HepG2 (cell line): ENCODE measurements around the gene SULT6B1. TPM values are rescaled to one million over a fixed set of nuclear protein-coding genes. Genes with fewer than 3 reads are reported as not detected.

Experiments
- ATAC-seq: fragments of 200-7000 bp; cut with Tn5 transposase; 3 replicates; pipeline ENCODE4 v1.9.1; 2020; ENCODE audit warnings: mild to moderate bottlenecking, moderate library complexity
- BruUV-seq: library from RNA; stranded (reverse); fragments of 400-500 nt; replicated peaks from 2 replicates; lab custom pipeline; 2021; lab: Mats Ljungman, UMichigan
- CTCF ChIA-PET: fragments of 300-600 bp; formaldehyde crosslinking; extraction: SDS; loops from one replicate; lab custom pipeline; 2021; ENCODE audit warnings: low total read pairs, inconsistent platforms, low intra/inter-chr PET ratio; lab: Yijun Ruan, JAX
- POLR2A ChIA-PET: fragments of 350-600 bp; sonication (Branson Sonifier 250); formaldehyde crosslinking; loops from one replicate; lab custom pipeline; 2020; ENCODE audit warnings: antibody characterized with exemption, inconsistent platforms; lab: Yijun Ruan, JAX
- DNase-seq: peaks from one replicate; pipeline ENCODE4 v3.0.0-alpha.2; 2015; ENCODE audit warnings: low spot score
- FAIRE-seq: peaks from 3 replicates; lab custom pipeline; 2011; peaks lifted over from hg19 to GRCh38; lab: Jason Lieb, UNC
- H2AFZ ChIP-seq: one replicate; pipeline ENCODE4 v1.6.1; 2011; ENCODE audit warnings: low read length, inconsistent platforms
- H3K27ac ChIP-seq: fragments of 300-600 bp; 3 replicates; pipeline ENCODE4 v1.8.0; 2011; ENCODE audit warnings: mixed run types, mild to moderate bottlenecking, mixed read lengths, low read length, inconsistent platforms; ENCODE audit not compliant: insufficient read depth; ENCODE audit errors: extremely low read length
- H3K27me3 ChIP-seq, 2 experiments: fragments of 200-600 bp in 1 of 2; 2 replicates in 1 of 2; 3 replicates in 1 of 2; pipeline versions ENCODE4 v1.6.0 to v1.8.0; 2011; ENCODE audit warnings: low read length in 2 of 2, mild to moderate bottlenecking in 2 of 2, moderate library complexity in 2 of 2, inconsistent platforms in 1 of 2; ENCODE audit not compliant: insufficient read depth in 2 of 2, control insufficient read depth in 1 of 2
- H3K36me3 ChIP-seq, 2 experiments: fragments of 200-600 bp in 1 of 2; replicated peaks in 1 of 2; 2 replicates in 1 of 2; 3 replicates in 1 of 2; pipeline versions ENCODE4 v1.5.1 to v1.8.0; 2011; ENCODE audit warnings: low read length in 2 of 2, inconsistent platforms in 1 of 2; ENCODE audit not compliant: insufficient read depth in 2 of 2, control insufficient read depth in 1 of 2
- H3K4me1 ChIP-seq: 2 replicates; pipeline ENCODE4 v1.5.1; 2012; ENCODE audit warnings: low read length, inconsistent platforms; ENCODE audit not compliant: insufficient read depth
- H3K4me2 ChIP-seq: 2 replicates; pipeline ENCODE4 v1.6.0; 2011; ENCODE audit warnings: low read depth, low read length, inconsistent platforms
- H3K4me3 ChIP-seq, 3 experiments: fragments of 200-600 bp in 1 of 3; sonication (generic), shearing (Covaris generic) in 1 of 3; replicated peaks in 1 of 3; 2 replicates each; pipeline ENCODE4 v1.5.1; 2011 to 2016; ENCODE audit warnings: low read length in 3 of 3, inconsistent platforms in 2 of 3, low read depth in 2 of 3, mild to moderate bottlenecking in 2 of 3, control low read depth in 1 of 3, mixed read lengths in 1 of 3; ENCODE audit not compliant: insufficient read depth in 1 of 3
- H3K79me2 ChIP-seq: one replicate; pipeline ENCODE4 v1.6.1; 2011; ENCODE audit warnings: low read length, inconsistent platforms; ENCODE audit not compliant: insufficient read depth
- H3K9ac ChIP-seq: 2 replicates; pipeline ENCODE4 v1.6.0; 2011; ENCODE audit warnings: mild to moderate bottlenecking, low read depth, low read length, inconsistent platforms; ENCODE audit not compliant: insufficient read depth
- H3K9me3 ChIP-seq: 2 replicates; pipeline ENCODE4 v1.5.1; 2012; ENCODE audit warnings: mild to moderate bottlenecking, low read length
- H4K20me1 ChIP-seq: 2 replicates; pipeline ENCODE4 v1.6.0; 2011; ENCODE audit warnings: inconsistent platforms, mild to moderate bottlenecking, low read length, moderate library complexity; ENCODE audit not compliant: insufficient read depth
- ARID2 ChIP-seq: sonication (generic); formaldehyde crosslinking; IDR thresholded peaks from 2 replicates; pipeline ENCODE4 v1.8.1; 2022; ENCODE audit warnings: mild to moderate bottlenecking, missing genetic modification reagents, borderline replicate concordance
- CENPX ChIP-seq: sonication (generic); formaldehyde crosslinking; IDR thresholded peaks from 2 replicates; pipeline ENCODE4 v1.9.0; 2021; ENCODE audit warnings: mild to moderate bottlenecking, missing genetic modification reagents, moderate library complexity
- NR0B2 ChIP-seq: sonication (generic); formaldehyde crosslinking; IDR thresholded peaks from 2 replicates; pipeline ENCODE4 v1.4.0; 2020; ENCODE audit warnings: mild to moderate bottlenecking, missing genetic modification reagents
- SNAPC5 ChIP-seq: sonication (generic); formaldehyde crosslinking; IDR thresholded peaks from 2 replicates; pipeline ENCODE4 v1.8.1; 2023; ENCODE audit warnings: mild to moderate bottlenecking, missing genetic modification reagents, borderline replicate concordance
- ZKSCAN8 ChIP-seq: IDR thresholded peaks from 2 replicates; pipeline ENCODE4 v1.6.1; 2016; ENCODE audit warnings: borderline replicate concordance, missing genetic modification reagents, missing compliant biosample characterization
- ZNF17 ChIP-seq: sonication (generic); formaldehyde crosslinking; IDR thresholded peaks from 2 replicates; pipeline ENCODE4 v1.5.0; 2020; ENCODE audit warnings: mild to moderate bottlenecking, missing genetic modification reagents
- ZNF737 ChIP-seq: sonication (generic); formaldehyde crosslinking; IDR thresholded peaks from 2 replicates; pipeline ENCODE4 v1.5.0; 2020; ENCODE audit warnings: missing genetic modification reagents, mild to moderate bottlenecking, borderline replicate concordance
- WGBS: methylation state at CpG from one replicate; pipeline ENCODE4 v1.1.6; 2017; ENCODE audit warnings: low lambda C conversion rate; 5-methylcytosine and 5-hydroxymethylcytosine counted together
- in situ Hi-C: cut with HindIII; loops from 2 replicates; pipeline ENCODE4 v1.10.0; 2017; ENCODE audit warnings: low pct_unique_long_range_greater_than_20kb; ENCODE audit not compliant: extremely low pct_ligation_motif_present
- intact Hi-C: fragments of 100-400 bp; cut with micrococcal nuclease; formaldehyde crosslinking; loops from one replicate; pipeline ENCODE4 v1.10.0; 2022; ENCODE audit not compliant: unreplicated experiment
- polyA plus RNA-seq, 8 experiments: library from polyadenylated mRNA; depleted of rRNA in 3 of 8; stranded (reverse) in 7 of 8; unstranded in 1 of 8; fragments of >200 nt; fragmentation: Illumina TruSeq in 4 of 8; extraction: Trizol in 4 of 8; gene quantifications; 2 replicates each; pipeline versions ENCODE4 v1.2.1 to v1.2.3, GENCODE V29; 2011 to 2016; ENCODE audit warnings: low read depth in 4 of 8, missing spikeins in 1 of 8, mixed read lengths in 1 of 8; ENCODE audit not compliant: insufficient read depth in 1 of 8
- total RNA-seq, 5 experiments: library from RNA; depleted of rRNA; stranded (reverse); fragments of >200 nt; fragmentation: Illumina TruSeq; extraction: Trizol; gene quantifications; 2 replicates each; pipeline ENCODE4 v1.2.3, GENCODE V29; 2016; ENCODE audit warnings: low read depth in 1 of 5

The SULT6B1 gene
- total and polyA plus RNA-seq, 2 of the 13 experiments (the other 11 are each of a cell fraction or from before 2014, with no cell fraction given), result not detected

GRCh38 chr2:37223131-37223530 lies 34.7 kb upstream of the SULT6B1 start:
- intact Hi-C loops, result no loop called here
- WGBS, result over 99% methylated on average over 4 of the region's 4 CpGs
- no peak overlapping the region for H3K9ac ChIP-seq
- TF ChIP-seq CENPX (CRISPR knock-in tag) (no peak), SNAPC5 (no peak), NR0B2 (CRISPR knock-in tag) (no peak), ZNF737 (CRISPR knock-in tag) (no peak), ZKSCAN8 (CRISPR knock-in tag) (no peak), ARID2 (no peak)
- CTCF ChIA-PET, result no interaction called here
- peaks cover 38% of the 10 kb centered on the region for H3K4me1 ChIP-seq
- peaks cover 38% of the 10 kb centered on the region for H3K79me2 ChIP-seq
- FAIRE-seq, result no peak
- in situ Hi-C loops, result no loop called here
- no peak overlapping the region for H3K4me2 ChIP-seq
- H3K4me3 ChIP-seq, result no peak overlapping the region
- DNase-seq, result no peak
- H4K20me1 ChIP-seq, result peaks cover 6% of the 10 kb centered on the region
- no peaks in the 10 kb centered on the region for H3K9me3 ChIP-seq
- ATAC-seq, result no peak
- no peak overlapping the region for H2AFZ ChIP-seq
- POLR2A ChIA-PET, result interaction anchor here (1.6 kb wide), 1 partner anchor 9 kb away, joined by 6 read pairs; the partner anchor contains the start of genes CEBPZ and NDUFAF7
- no TSS peak for BruUV-seq
- no peak overlapping the region for H3K27ac ChIP-seq
- no peaks in the 10 kb centered on the region for H3K27me3 ChIP-seq
- peaks cover 21 to 63% of the 10 kb centered on the region in 2 experiments for H3K36me3 ChIP-seq

GRCh38 chr2:37219046-37219445 lies 30.6 kb upstream of the SULT6B1 start:
- no peak overlapping the region for H3K4me2 ChIP-seq
- peaks cover 6% of the 10 kb centered on the region for H3K79me2 ChIP-seq
- H4K20me1 ChIP-seq, result 0 out of 2 replicates have a peak, but pooled peaks cover 3% of the 10 kb centered on the region
- in situ Hi-C loops (no loop called here), intact Hi-C loops (no loop called here)
- H3K36me3 ChIP-seq, result peaks cover 23 to 79% of the 10 kb centered on the region in 2 experiments
- ChIA-PET POLR2A (interaction anchor here (1.2 kb wide), 1 partner anchor 12 kb away, joined by 8 read pairs; the partner anchor contains the start of genes CEBPZ and NDUFAF7), CTCF (no interaction called here)
- no peak overlapping the region for H2AFZ ChIP-seq
- no peak overlapping the region for H3K4me3 ChIP-seq
- over 99% methylated on average over 4 of the region's 4 CpGs for WGBS
- FAIRE-seq, result no peak
- no peak overlapping the region for H3K27ac ChIP-seq
- DNase-seq, result no peak
- no peak for ATAC-seq
- no peaks in the 10 kb centered on the region for H3K27me3 ChIP-seq
- H3K9me3 ChIP-seq, result no peaks in the 10 kb centered on the region
- BruUV-seq, result no TSS peak
- H3K9ac ChIP-seq, result no peak overlapping the region
- no peak for TF ChIP-seq ZNF17
- H3K4me1 ChIP-seq, result 0 out of 2 replicates have a peak, but pooled peaks cover 2% of the 10 kb centered on the region
